Esophagus squamous epithelium (tissue), 5 donors: Measurements from ENCODE around the gene CACNA2D2. TPM values are rescaled to one million over a fixed set of nuclear protein-coding genes. Genes with fewer than 3 reads are reported as not detected.

Source experiments
- DNase-seq: peaks from one replicate; lab custom pipeline; 2025; lab: John Stamatoyannopoulos, UW
- H3K27ac ChIP-seq, 4 donors: fragments of 200-600 bp; sonication (generic); one replicate each; pipeline ENCODE4 v1.5.1; 2016 to 2019; ENCODE audit warnings: mild to moderate bottlenecking in 1 of 4
- H3K27me3 ChIP-seq, 4 donors: fragments of 200-600 bp; sonication (generic); 1 replicate in 3 of 4; 2 replicates in 1 of 4; pipeline versions ENCODE4 v1.5.1 to v1.6.0; 2017 to 2021; ENCODE audit warnings: antibody characterized with exemption in 1 of 4
- H3K36me3 ChIP-seq, 3 donors: fragments of 200-600 bp; sonication (generic); one replicate each; pipeline ENCODE4 v1.5.1; 2016 to 2019
- H3K4me1 ChIP-seq, 3 donors: fragments of 200-600 bp; sonication (generic); one replicate each; pipeline ENCODE4 v1.5.1; 2017 to 2019
- H3K4me3 ChIP-seq, 4 donors: fragments of 200-600 bp; sonication (generic); 1 replicate in 3 of 4; 2 replicates in 1 of 4; pipeline ENCODE4 v1.5.1; 2016 to 2019; ENCODE audit warnings: mild to moderate bottlenecking in 2 of 4, moderate library complexity in 1 of 4
- H3K9me3 ChIP-seq, 3 donors: fragments of 200-600 bp; sonication (generic); one replicate each; pipeline ENCODE4 v1.5.1; 2016 to 2019
- CTCF ChIP-seq, 6 experiments: fragments of 450-650 bp in 4 of 6; fragments of 200-600 bp in 2 of 6; sonication (generic) in 2 of 6; IDR thresholded peaks; one replicate each; pipeline ENCODE4 v1.5.1; 2016 to 2019; ENCODE audit warnings: antibody characterized with exemption in 6 of 6, mild to moderate bottlenecking in 4 of 6, moderate library complexity in 4 of 6
- POLR2A ChIP-seq, 4 donors: fragments of 450-650 bp; IDR thresholded peaks; one replicate each; pipeline ENCODE4 v1.6.1; 2017; ENCODE audit warnings: antibody characterized with exemption in 4 of 4, mild to moderate bottlenecking in 4 of 4, moderate library complexity in 3 of 4
- WGBS, 2 donors: methylation state at CpG; one replicate each; pipeline ENCODE4 v1.1.5; 2018; 5-methylcytosine and 5-hydroxymethylcytosine counted together
- intact Hi-C: fragments of 100-400 bp; cut with DNase I; formaldehyde crosslinking; loops from one replicate; pipeline ENCODE4 v1.15.0; 2022
- total RNA-seq, 4 donors: library from RNA; depleted of rRNA; stranded (reverse); fragments of >200 nt; gene quantifications; one replicate each; pipeline ENCODE4 v1.1.0, GENCODE V29; 2016
- donor health status: DM: yes; HTN: yes; CAD: no.

The CACNA2D2 gene
- total RNA-seq, 4 donors from 2014 or later, result 0.18 to 0.57 (median 0.35) TPM; not detected in 1

GRCh38 chr3:50390508-50391224 is 112.8 kb downstream of the CACNA2D2 start:
- intact Hi-C loops, result no loop called here
- DNase-seq, result no peak
- TF ChIP-seq CTCF (IDR thresholded peaks at IDR 0.05), result no peak
- no peak for TF ChIP-seq POLR2A (IDR thresholded peaks at IDR 0.05)
- 29% methylated on average over 5 of the region's 12 CpGs; no CpG with 5 or more reads in 1 of the 2 donors for WGBS, 2 donors
- Histone ChIP-seq H3K9me3 (no peaks in the 10 kb centered on the region), H3K27me3 (peaks cover 0 to 18% (median 0%) of the 10 kb centered on the region in 4 donors), H3K4me3 (no peak overlapping the region), H3K36me3 (no peaks in the 10 kb centered on the region), H3K27ac (peak overlapping the region in 1 of 4 donors; percentile 34), H3K4me1 (peaks cover 7 to 12% (median 11%) of the 10 kb centered on the region in 3 donors)

- no peak for DNase-seq
- Histone ChIP-seq H3K4me1 (peaks cover 7 to 12% (median 11%) of the 10 kb centered on the region in 3 donors), H3K27ac (no peak overlapping the region), H3K9me3 (no peaks in the 10 kb centered on the region), H3K4me3 (no peak overlapping the region), H3K27me3 (peaks cover 0 to 6% (median 0%) of the 10 kb centered on the region in 4 donors), H3K36me3 (no peaks in the 10 kb centered on the region)
- intact Hi-C loops, result no loop called here
- TF ChIP-seq POLR2A (IDR thresholded peaks at IDR 0.05) (no peak), CTCF (IDR thresholded peaks at IDR 0.05) (no peak)
- WGBS, 2 donors, result 82 to 88% methylated on average over 5 to 6 of the region's 6 CpGs
These were observed 114.0 kb downstream of the CACNA2D2 start for GRCh38 chr3:50389414-50389767.

GRCh38 chr3:50388720-50389413 is 114.6 kb downstream of the CACNA2D2 start:
- 83% methylated on average over 18 of the region's 22 CpGs; no CpG with 5 or more reads in 1 of the 2 donors for WGBS, 2 donors

GRCh38 chr3:50388016-50388719 is 115.3 kb downstream of the CACNA2D2 start:
- DNase-seq, result no peak
- Histone ChIP-seq H3K4me3 (no peak overlapping the region), H3K4me1 (peaks cover 7 to 12% (median 11%) of the 10 kb centered on the region in 3 donors), H3K27me3 (no peaks in the 10 kb centered on the region), H3K27ac (no peak overlapping the region), H3K36me3 (no peaks in the 10 kb centered on the region), H3K9me3 (no peaks in the 10 kb centered on the region)
- 54 to 77% methylated on average over 8 to 16 of the region's 25 CpGs for WGBS, 2 donors
- intact Hi-C loops, result no loop called here
- TF ChIP-seq CTCF (IDR thresholded peaks at IDR 0.05) (peak in 1 of 6 experiments; percentile 9), POLR2A (IDR thresholded peaks at IDR 0.05) (no peak)

More at GRCh38 chr3:50388720-50389413, 114.6 kb downstream of the CACNA2D2 start:
- no peak overlapping the region for H3K4me3 ChIP-seq
- no peak overlapping the region for H3K27ac ChIP-seq
- H3K9me3 ChIP-seq, result no peaks in the 10 kb centered on the region
- peaks cover 0 to under 1% (median 0%) of the 10 kb centered on the region in 4 donors for H3K27me3 ChIP-seq
- intact Hi-C loops, result no loop called here
- no peak for DNase-seq
- no peak for TF ChIP-seq CTCF (IDR thresholded peaks at IDR 0.05)
- TF ChIP-seq POLR2A (IDR thresholded peaks at IDR 0.05), result no peak
- H3K4me1 ChIP-seq, result peaks cover 7 to 12% (median 11%) of the 10 kb centered on the region in 3 donors
- H3K36me3 ChIP-seq, result no peaks in the 10 kb centered on the region
